ENCODE measurements around the gene LRRC7. TPM values are rescaled to one million over a fixed set of nuclear protein-coding genes. Genes with fewer than 3 reads are reported as not detected.

Gene LRRC7
- total and polyA plus RNA-seq, 2 experiments from 2014 or later: 0.99 to 1.8 TPM

DNA sequence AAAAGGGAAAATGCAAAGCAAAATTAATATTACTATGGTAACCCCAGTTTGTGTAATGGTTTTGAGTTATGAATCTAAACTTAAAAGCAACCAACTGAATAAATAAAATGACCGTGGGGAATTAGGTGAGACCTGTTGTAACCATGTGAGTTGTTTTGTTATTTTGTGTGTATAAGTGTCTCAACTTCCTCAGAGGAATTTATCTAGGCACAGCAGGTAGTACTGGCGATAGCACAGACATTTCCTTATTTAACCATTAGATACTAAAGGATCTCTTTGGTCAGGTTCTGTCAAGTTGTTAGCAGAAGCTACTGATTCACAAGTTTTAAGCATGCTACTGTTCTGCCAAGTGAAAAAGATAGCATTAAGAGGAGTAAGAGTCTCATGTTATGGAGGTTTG lies 39.3 kb upstream of the LRRC7 start:
- Histone ChIP-seq H3K9me3 (ENCODE audit: low read depth) (no peaks in the 10 kb centered on the region), H3K27me3 (no peaks in the 10 kb centered on the region), H3K9me2 (replicated peaks; ENCODE audit: insufficient read depth) (no peaks in the 10 kb centered on the region), H3K4me2 (no peak overlapping the region), H3K4me1 (ENCODE audit: insufficient read depth) (no peaks in the 10 kb centered on the region), H3K79me2 (no peaks in the 10 kb centered on the region), H4K20me1 (ENCODE audit: insufficient read depth, poor library complexity, severe bottlenecking) (no peaks in the 10 kb centered on the region), H3K36me3 (replicated peaks; ENCODE audit: insufficient read depth, low read depth) (no peaks in the 10 kb centered on the region), H3K27ac (no peak overlapping the region), H3K4me3 (no peak overlapping the region), H2AFZ (no peak overlapping the region)
- 81% methylated on average over 2 of the region's 2 CpGs for WGBS (ENCODE audit: low lambda C conversion rate, missing lambda C conversion rate)
- DNase-seq (ENCODE audit: low spot score): no peak
- TF ChIP-seq EZH2 (IDR thresholded peaks at IDR 0.05; ENCODE audit: borderline replicate concordance) (no peak), EZH2phosphoT487 (IDR thresholded peaks at IDR 0.05; ENCODE audit: low read depth, severe bottlenecking, unreplicated experiment) (no peak)
- TF ChIP-seq, protein P1, sequence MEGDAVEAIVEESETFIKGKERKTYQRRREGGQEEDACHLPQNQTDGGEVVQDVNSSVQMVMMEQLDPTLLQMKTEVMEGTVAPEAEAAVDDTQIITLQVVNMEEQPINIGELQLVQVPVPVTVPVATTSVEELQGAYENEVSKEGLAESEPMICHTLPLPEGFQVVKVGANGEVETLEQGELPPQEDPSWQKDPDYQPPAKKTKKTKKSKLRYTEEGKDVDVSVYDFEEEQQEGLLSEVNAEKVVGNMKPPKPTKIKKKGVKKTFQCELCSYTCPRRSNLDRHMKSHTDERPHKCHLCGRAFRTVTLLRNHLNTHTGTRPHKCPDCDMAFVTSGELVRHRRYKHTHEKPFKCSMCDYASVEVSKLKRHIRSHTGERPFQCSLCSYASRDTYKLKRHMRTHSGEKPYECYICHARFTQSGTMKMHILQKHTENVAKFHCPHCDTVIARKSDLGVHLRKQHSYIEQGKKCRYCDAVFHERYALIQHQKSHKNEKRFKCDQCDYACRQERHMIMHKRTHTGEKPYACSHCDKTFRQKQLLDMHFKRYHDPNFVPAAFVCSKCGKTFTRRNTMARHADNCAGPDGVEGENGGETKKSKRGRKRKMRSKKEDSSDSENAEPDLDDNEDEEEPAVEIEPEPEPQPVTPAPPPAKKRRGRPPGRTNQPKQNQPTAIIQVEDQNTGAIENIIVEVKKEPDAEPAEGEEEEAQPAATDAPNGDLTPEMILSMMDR (IDR thresholded peaks at IDR 0.05; ENCODE audit: poor library complexity): no peak

DNA sequence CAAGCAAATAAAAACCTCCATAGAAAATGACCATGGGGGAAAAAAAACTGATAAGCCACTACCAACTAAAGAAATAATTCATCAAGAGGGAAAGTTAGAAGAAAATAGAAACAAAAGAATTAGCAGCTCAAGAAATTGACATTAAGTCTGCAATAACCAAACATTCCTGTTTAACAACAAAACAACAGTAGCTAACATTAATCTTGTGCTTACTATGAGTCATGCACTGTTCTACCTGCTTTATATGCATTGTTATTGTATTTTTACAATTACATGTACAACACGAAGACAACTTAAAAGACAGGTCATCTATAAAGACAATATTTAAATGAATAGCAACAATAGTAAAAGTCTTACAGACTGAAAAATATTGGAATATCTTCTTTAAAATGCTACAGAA lies 34.4 kb upstream of the LRRC7 start:
- H3K79me2 ChIP-seq: no peaks in the 10 kb centered on the region
- no peaks in the 10 kb centered on the region for H3K27me3 ChIP-seq
- 76% methylated on average over 1 of the region's 1 CpG for WGBS (ENCODE audit: low lambda C conversion rate, missing lambda C conversion rate)
- H3K9me2 ChIP-seq (replicated peaks; ENCODE audit: insufficient read depth): no peaks in the 10 kb centered on the region
- H2AFZ ChIP-seq: no peak overlapping the region
- H3K36me3 ChIP-seq (replicated peaks; ENCODE audit: insufficient read depth, low read depth): no peaks in the 10 kb centered on the region
- H3K9me3 ChIP-seq (ENCODE audit: low read depth): no peaks in the 10 kb centered on the region
- TF ChIP-seq, protein P1 (IDR thresholded peaks at IDR 0.05; ENCODE audit: poor library complexity): no peak
- no peak for TF ChIP-seq EZH2phosphoT487 (IDR thresholded peaks at IDR 0.05; ENCODE audit: low read depth, severe bottlenecking, unreplicated experiment)
- H4K20me1 ChIP-seq (ENCODE audit: insufficient read depth, poor library complexity, severe bottlenecking): no peaks in the 10 kb centered on the region
- no peak overlapping the region for H3K27ac ChIP-seq
- H3K4me2 ChIP-seq: no peak overlapping the region
- no peak overlapping the region for H3K4me3 ChIP-seq
- no peaks in the 10 kb centered on the region for H3K4me1 ChIP-seq (ENCODE audit: insufficient read depth)
- no peak for DNase-seq (ENCODE audit: low spot score)

- WGBS (ENCODE audit: low lambda C conversion rate, missing lambda C conversion rate): 87% methylated on average over 1 of the region's 1 CpG
- no peaks in the 10 kb centered on the region for H3K4me1 ChIP-seq (ENCODE audit: insufficient read depth)
- no peak for DNase-seq (ENCODE audit: low spot score)
- H3K4me2 ChIP-seq: no peak overlapping the region
- H3K9me3 ChIP-seq (ENCODE audit: low read depth): no peaks in the 10 kb centered on the region
- no peaks in the 10 kb centered on the region for H3K79me2 ChIP-seq
- H3K36me3 ChIP-seq (replicated peaks; ENCODE audit: insufficient read depth, low read depth): no peaks in the 10 kb centered on the region
- no peak overlapping the region for H3K4me3 ChIP-seq
- H3K9me2 ChIP-seq (replicated peaks; ENCODE audit: insufficient read depth): no peaks in the 10 kb centered on the region
- no peak overlapping the region for H2AFZ ChIP-seq
- no peak overlapping the region for H3K27ac ChIP-seq
- TF ChIP-seq EZH2 (IDR thresholded peaks at IDR 0.05; ENCODE audit: borderline replicate concordance) (no peak), EZH2phosphoT487 (IDR thresholded peaks at IDR 0.05; ENCODE audit: low read depth, severe bottlenecking, unreplicated experiment) (no peak)
- TF ChIP-seq, protein P1 (IDR thresholded peaks at IDR 0.05; ENCODE audit: poor library complexity): no peak
- H3K27me3 ChIP-seq: no peaks in the 10 kb centered on the region
- no peaks in the 10 kb centered on the region for H4K20me1 ChIP-seq (ENCODE audit: insufficient read depth, poor library complexity, severe bottlenecking)
Measured at GRCh38 chr1:69534829-69535228, 32.9 kb upstream of the LRRC7 start.

- no peak for DNase-seq (ENCODE audit: low spot score)
- Histone ChIP-seq H3K4me3 (no peak overlapping the region), H4K20me1 (ENCODE audit: insufficient read depth, poor library complexity, severe bottlenecking) (no peaks in the 10 kb centered on the region), H3K36me3 (replicated peaks; ENCODE audit: insufficient read depth, low read depth) (no peaks in the 10 kb centered on the region), H3K9me3 (ENCODE audit: low read depth) (no peaks in the 10 kb centered on the region), H2AFZ (no peak overlapping the region), H3K9me2 (replicated peaks; ENCODE audit: insufficient read depth) (no peaks in the 10 kb centered on the region), H3K4me2 (no peak overlapping the region), H3K27ac (no peak overlapping the region), H3K4me1 (ENCODE audit: insufficient read depth) (no peaks in the 10 kb centered on the region), H3K79me2 (no peaks in the 10 kb centered on the region), H3K27me3 (no peaks in the 10 kb centered on the region)
- TF ChIP-seq EZH2 (IDR thresholded peaks at IDR 0.05; ENCODE audit: borderline replicate concordance) (no peak), EZH2phosphoT487 (IDR thresholded peaks at IDR 0.05; ENCODE audit: low read depth, severe bottlenecking, unreplicated experiment) (no peak)
- TF ChIP-seq, protein P1 (IDR thresholded peaks at IDR 0.05; ENCODE audit: poor library complexity): no peak
- WGBS (ENCODE audit: low lambda C conversion rate, missing lambda C conversion rate): 77% methylated on average over 3 of the region's 3 CpGs
Measured at GRCh38 chr1:69535490-69535889, 32.2 kb upstream of the LRRC7 start.
